NCI-H2227 (cell line): ENCODE results near the gene FGB.

Source experiments
- DNase-seq: peaks from one replicate; lab custom pipeline; 2025; ENCODE audit not compliant: unreplicated experiment; lab: John Stamatoyannopoulos, UW

Gene FGB

DNA sequence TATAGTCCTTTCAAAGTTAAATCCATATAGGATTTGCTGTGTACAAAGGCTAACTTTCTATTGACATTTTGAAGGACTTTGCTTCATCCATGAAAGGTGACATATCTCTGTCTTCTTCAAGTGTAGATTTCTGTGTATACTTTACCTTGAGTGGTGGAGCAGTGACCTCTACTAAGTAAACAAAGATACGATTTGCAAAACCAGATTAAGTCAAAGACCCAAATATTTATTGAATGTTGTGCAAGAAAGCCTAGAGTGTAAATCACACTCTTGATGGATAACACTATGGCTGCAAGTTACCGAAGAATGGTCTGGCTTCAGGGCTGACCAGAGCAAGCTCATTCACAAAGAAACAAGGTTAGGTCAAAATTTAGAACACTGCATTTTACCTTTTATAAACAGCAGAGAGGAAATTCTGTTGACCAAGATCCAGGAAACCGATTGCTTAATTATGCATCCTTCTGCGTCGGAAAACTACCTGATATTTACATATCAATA, 55.1 kb downstream of the FGB start:
- no peak for DNase-seq

DNA sequence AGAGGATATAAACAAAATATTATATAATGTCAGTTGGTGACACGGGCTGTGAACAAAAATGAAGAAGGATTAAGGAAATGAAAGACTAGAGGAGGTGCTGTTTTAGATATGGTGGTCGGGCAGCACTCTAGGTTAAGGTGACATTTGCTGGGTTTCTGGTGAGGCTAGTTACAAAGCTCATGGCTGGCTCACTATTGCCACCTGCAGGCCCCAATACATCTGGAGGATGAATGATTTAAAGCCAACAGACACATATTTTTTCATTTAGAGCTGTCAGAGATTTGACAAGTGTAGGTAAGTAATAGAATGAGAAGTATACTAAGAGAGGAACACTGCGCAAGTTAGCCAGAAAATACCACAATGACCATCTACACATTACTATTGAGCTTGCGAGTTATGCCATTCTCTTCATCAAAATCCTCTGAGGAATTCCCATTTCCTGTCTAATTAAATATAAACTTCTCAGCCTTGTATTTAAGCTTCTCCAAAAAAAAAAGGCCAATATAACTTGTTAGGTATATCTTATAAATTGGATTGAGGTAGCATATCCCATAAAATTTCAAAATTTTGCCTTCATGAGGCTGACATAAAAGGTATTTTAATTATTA, 56.0 kb downstream of the FGB start:
- peak; percentile 48 for DNase-seq

DNA sequence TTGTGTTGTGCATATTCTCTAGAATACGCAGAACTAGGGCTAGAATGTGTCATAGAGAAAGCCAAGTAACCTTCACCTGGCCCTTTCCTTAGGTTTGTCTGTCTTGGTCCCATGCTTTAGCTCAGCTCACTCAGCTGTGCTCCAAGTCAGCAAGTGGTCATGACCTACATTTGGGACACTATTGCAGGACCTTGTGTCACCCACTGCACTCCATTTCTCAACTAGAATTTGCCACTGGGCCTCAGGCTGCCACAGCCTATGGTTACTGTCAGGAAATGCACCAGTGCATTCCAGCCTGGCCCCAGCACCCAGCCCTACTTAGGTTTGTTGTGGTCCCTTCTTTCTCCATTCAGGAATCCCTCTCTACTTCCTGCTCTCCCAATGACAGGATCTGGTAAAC, 57.3 kb downstream of the FGB start:
- DNase-seq: no peak
